ENCODE measurements around the gene TWF2. TPM values are rescaled to one million over a fixed set of nuclear protein-coding genes. Genes with fewer than 3 reads are reported as not detected.

TWF2 gene
- total RNA-seq, 1 donor from 2014 or later = 91.1 TPM

GRCh38 chr3:52243791-52244628 lies 5.1 kb upstream of the TWF2 start:
- H3K36me3 Mint-ChIP-seq (ENCODE audit: low read depth) = peaks cover 56% of the 10 kb centered on the region
- intact Hi-C loops (cut with micrococcal nuclease) = no loop called here
- H3K4me1 Mint-ChIP-seq (ENCODE audit: low read depth) = peaks cover 60% of the 10 kb centered on the region
- no peaks in the 10 kb centered on the region for H3K9me3 Mint-ChIP-seq
- H3K4me3 Mint-ChIP-seq (ENCODE audit: low read depth) = peak overlapping the region; percentile 75
- H3K27me3 Mint-ChIP-seq (ENCODE audit: low read depth) = no peaks in the 10 kb centered on the region
- DNase-seq (ENCODE audit: low spot score) = no peak
- H3K27ac Mint-ChIP-seq = peak overlapping the region; percentile 88

GRCh38 chr3:52242039-52242438 lies 3.1 kb upstream of the TWF2 start:
- intact Hi-C loops (cut with micrococcal nuclease) = no loop called here
- H3K36me3 Mint-ChIP-seq (ENCODE audit: low read depth) = peaks cover 44% of the 10 kb centered on the region

GRCh38 chr3:52240886-52241370 lies 2.0 kb upstream of the TWF2 start:
- H3K9me3 Mint-ChIP-seq = no peaks in the 10 kb centered on the region
- H3K27ac Mint-ChIP-seq = peak overlapping the region; percentile 99
- intact Hi-C loops (cut with micrococcal nuclease) = loop anchor here (1.0 kb wide), 1 partner anchor 12 kb away; no protein-coding TSS in a partner anchor
- peaks cover 61% of the 10 kb centered on the region for H3K4me1 Mint-ChIP-seq (ENCODE audit: low read depth)
- no peak for DNase-seq (ENCODE audit: low spot score)
- peak overlapping the region; percentile 96 for H3K4me3 Mint-ChIP-seq (ENCODE audit: low read depth)
- H3K36me3 Mint-ChIP-seq (ENCODE audit: low read depth) = peaks cover 36% of the 10 kb centered on the region
- H3K27me3 Mint-ChIP-seq (ENCODE audit: low read depth) = no peaks in the 10 kb centered on the region

More at GRCh38 chr3:52242039-52242438, 3.1 kb upstream of the TWF2 start:
- no peak for DNase-seq (ENCODE audit: low spot score)
- H3K9me3 Mint-ChIP-seq = no peaks in the 10 kb centered on the region
- no peaks in the 10 kb centered on the region for H3K27me3 Mint-ChIP-seq (ENCODE audit: low read depth)
- no peak overlapping the region for H3K4me3 Mint-ChIP-seq (ENCODE audit: low read depth)
- H3K27ac Mint-ChIP-seq = peak overlapping the region; percentile 68
- H3K4me1 Mint-ChIP-seq (ENCODE audit: low read depth) = peaks cover 63% of the 10 kb centered on the region

- Mint-ChIP-seq H3K4me3 (ENCODE audit: low read depth) (peak overlapping the region; percentile 96), H3K27ac (peak overlapping the region; percentile 99), H3K4me1 (ENCODE audit: low read depth) (peaks cover 61% of the 10 kb centered on the region), H3K36me3 (ENCODE audit: low read depth) (peaks cover 42% of the 10 kb centered on the region), H3K27me3 (ENCODE audit: low read depth) (no peaks in the 10 kb centered on the region), H3K9me3 (no peaks in the 10 kb centered on the region)
- intact Hi-C loops (cut with micrococcal nuclease) = no loop called here
- DNase-seq (ENCODE audit: low spot score) = peak; percentile 57
These were observed 1.3 kb upstream of the TWF2 start for GRCh38 chr3:52240059-52240885.

GRCh38 chr3:52238193-52238760 lies 681 bp downstream of the TWF2 start:
- intact Hi-C loops (cut with micrococcal nuclease) = loop anchor here (1.0 kb wide), 1 partner anchor 8 kb away; no protein-coding TSS in a partner anchor
- DNase-seq (ENCODE audit: low spot score) = no peak
- Mint-ChIP-seq H3K4me1 (ENCODE audit: low read depth) (peaks cover 47% of the 10 kb centered on the region), H3K36me3 (ENCODE audit: low read depth) (peaks cover 41% of the 10 kb centered on the region), H3K27ac (peak overlapping the region; percentile 86), H3K9me3 (no peaks in the 10 kb centered on the region), H3K4me3 (ENCODE audit: low read depth) (peak overlapping the region; percentile 96), H3K27me3 (ENCODE audit: low read depth) (no peaks in the 10 kb centered on the region)

- no peaks in the 10 kb centered on the region for H3K27me3 Mint-ChIP-seq (ENCODE audit: low read depth)
- H3K27ac Mint-ChIP-seq = peak overlapping the region; percentile 86
- peaks cover 47% of the 10 kb centered on the region for H3K4me1 Mint-ChIP-seq (ENCODE audit: low read depth)
- no peaks in the 10 kb centered on the region for H3K9me3 Mint-ChIP-seq
- intact Hi-C loops (cut with micrococcal nuclease) = loop anchor here (1.0 kb wide), 1 partner anchor 9 kb away; no protein-coding TSS in a partner anchor
- peak overlapping the region; percentile 96 for H3K4me3 Mint-ChIP-seq (ENCODE audit: low read depth)
- peaks cover 42% of the 10 kb centered on the region for H3K36me3 Mint-ChIP-seq (ENCODE audit: low read depth)
- DNase-seq (ENCODE audit: low spot score) = no peak
These were observed 1.2 kb downstream of the TWF2 start for GRCh38 chr3:52237657-52238172.

- Mint-ChIP-seq H3K9me3 (no peaks in the 10 kb centered on the region), H3K36me3 (ENCODE audit: low read depth) (peaks cover 43% of the 10 kb centered on the region), H3K27me3 (ENCODE audit: low read depth) (no peaks in the 10 kb centered on the region), H3K4me3 (ENCODE audit: low read depth) (peak overlapping the region; percentile 96), H3K4me1 (ENCODE audit: low read depth) (peaks cover 45% of the 10 kb centered on the region), H3K27ac (peak overlapping the region; percentile 21)
- intact Hi-C loops (cut with micrococcal nuclease) = no loop called here
- no peak for DNase-seq (ENCODE audit: low spot score)
These were observed 1.8 kb downstream of the TWF2 start for GRCh38 chr3:52237006-52237656.

GRCh38 chr3:52236424-52236886 lies 2.5 kb downstream of the TWF2 start:
- Mint-ChIP-seq H3K36me3 (ENCODE audit: low read depth) (peaks cover 45% of the 10 kb centered on the region), H3K9me3 (no peaks in the 10 kb centered on the region), H3K4me1 (ENCODE audit: low read depth) (peaks cover 43% of the 10 kb centered on the region), H3K27ac (peak overlapping the region; percentile 38), H3K27me3 (ENCODE audit: low read depth) (no peaks in the 10 kb centered on the region), H3K4me3 (ENCODE audit: low read depth) (peak overlapping the region; percentile 13)
- DNase-seq (ENCODE audit: low spot score) = no peak
- intact Hi-C loops (cut with micrococcal nuclease) = no loop called here

GRCh38 chr3:52234516-52235447 lies 4.2 kb downstream of the TWF2 start:
- H3K4me1 Mint-ChIP-seq (ENCODE audit: low read depth) = peaks cover 31% of the 10 kb centered on the region
- no peaks in the 10 kb centered on the region for H3K27me3 Mint-ChIP-seq (ENCODE audit: low read depth)
- DNase-seq (ENCODE audit: low spot score) = no peak
- H3K4me3 Mint-ChIP-seq (ENCODE audit: low read depth) = no peak overlapping the region
- intact Hi-C loops (cut with micrococcal nuclease) = no loop called here
- H3K36me3 Mint-ChIP-seq (ENCODE audit: low read depth) = peaks cover 46% of the 10 kb centered on the region
- H3K27ac Mint-ChIP-seq = no peak overlapping the region
- no peaks in the 10 kb centered on the region for H3K9me3 Mint-ChIP-seq

GRCh38 chr3:52233968-52234367 lies 5.0 kb downstream of the TWF2 start:
- Mint-ChIP-seq H3K4me1 (ENCODE audit: low read depth) (peaks cover 30% of the 10 kb centered on the region), H3K36me3 (ENCODE audit: low read depth) (peaks cover 48% of the 10 kb centered on the region), H3K9me3 (no peaks in the 10 kb centered on the region), H3K27me3 (ENCODE audit: low read depth) (no peaks in the 10 kb centered on the region), H3K4me3 (ENCODE audit: low read depth) (no peak overlapping the region), H3K27ac (no peak overlapping the region)
- intact Hi-C loops (cut with micrococcal nuclease) = no loop called here
- DNase-seq (ENCODE audit: low spot score) = no peak

GRCh38 chr3:52233108-52233591 lies 5.8 kb downstream of the TWF2 start:
- no peak for DNase-seq (ENCODE audit: low spot score)
- peak overlapping the region; percentile 17 for H3K27ac Mint-ChIP-seq
- H3K4me1 Mint-ChIP-seq (ENCODE audit: low read depth) = peaks cover 26% of the 10 kb centered on the region
- intact Hi-C loops (cut with micrococcal nuclease) = no loop called here
- H3K36me3 Mint-ChIP-seq (ENCODE audit: low read depth) = peaks cover 48% of the 10 kb centered on the region
- H3K27me3 Mint-ChIP-seq (ENCODE audit: low read depth) = no peaks in the 10 kb centered on the region
- H3K4me3 Mint-ChIP-seq (ENCODE audit: low read depth) = no peak overlapping the region
- H3K9me3 Mint-ChIP-seq = no peaks in the 10 kb centered on the region
